ENCODE results near the gene GALNT15.

Gene GALNT15

DNA sequence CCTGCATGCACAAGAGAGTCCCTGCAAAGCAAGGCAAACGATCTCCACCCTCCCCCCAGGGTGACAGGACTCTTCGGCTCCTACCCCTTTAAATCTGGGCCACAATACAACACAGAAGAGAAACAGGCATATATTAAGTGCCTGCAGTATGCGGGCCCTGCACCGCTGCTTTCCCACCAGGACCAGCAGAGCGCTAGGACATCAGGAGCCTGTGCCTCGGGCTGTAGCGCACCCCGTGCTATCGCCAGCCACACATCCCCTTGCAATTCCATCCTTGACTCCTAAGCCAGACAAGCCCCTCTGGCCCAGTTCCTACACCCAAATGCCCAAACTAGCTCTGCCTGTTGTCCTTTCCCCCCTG is 4.1 kb downstream of the GALNT15 start:
- Histone ChIP-seq H3K27me3 (peaks cover 27% of the 10 kb centered on the region), H3K4me3 (ENCODE audit: low read depth in 1 of 2, low read length in 1 of 2) (no peak overlapping the region), H3K4me1 (ENCODE audit: control insufficient read depth in 1 of 2, insufficient read depth in 1 of 2, low read depth in 1 of 2, low read length in 1 of 2) (no peaks in the 10 kb centered on the region), H3K36me3 (no peaks in the 10 kb centered on the region), H3K9me3 (no peaks in the 10 kb centered on the region), H3K27ac (no peak overlapping the region)
- TF ChIP-seq, protein P1, sequence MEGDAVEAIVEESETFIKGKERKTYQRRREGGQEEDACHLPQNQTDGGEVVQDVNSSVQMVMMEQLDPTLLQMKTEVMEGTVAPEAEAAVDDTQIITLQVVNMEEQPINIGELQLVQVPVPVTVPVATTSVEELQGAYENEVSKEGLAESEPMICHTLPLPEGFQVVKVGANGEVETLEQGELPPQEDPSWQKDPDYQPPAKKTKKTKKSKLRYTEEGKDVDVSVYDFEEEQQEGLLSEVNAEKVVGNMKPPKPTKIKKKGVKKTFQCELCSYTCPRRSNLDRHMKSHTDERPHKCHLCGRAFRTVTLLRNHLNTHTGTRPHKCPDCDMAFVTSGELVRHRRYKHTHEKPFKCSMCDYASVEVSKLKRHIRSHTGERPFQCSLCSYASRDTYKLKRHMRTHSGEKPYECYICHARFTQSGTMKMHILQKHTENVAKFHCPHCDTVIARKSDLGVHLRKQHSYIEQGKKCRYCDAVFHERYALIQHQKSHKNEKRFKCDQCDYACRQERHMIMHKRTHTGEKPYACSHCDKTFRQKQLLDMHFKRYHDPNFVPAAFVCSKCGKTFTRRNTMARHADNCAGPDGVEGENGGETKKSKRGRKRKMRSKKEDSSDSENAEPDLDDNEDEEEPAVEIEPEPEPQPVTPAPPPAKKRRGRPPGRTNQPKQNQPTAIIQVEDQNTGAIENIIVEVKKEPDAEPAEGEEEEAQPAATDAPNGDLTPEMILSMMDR (IDR thresholded peaks at IDR 0.05), result no peak

DNA sequence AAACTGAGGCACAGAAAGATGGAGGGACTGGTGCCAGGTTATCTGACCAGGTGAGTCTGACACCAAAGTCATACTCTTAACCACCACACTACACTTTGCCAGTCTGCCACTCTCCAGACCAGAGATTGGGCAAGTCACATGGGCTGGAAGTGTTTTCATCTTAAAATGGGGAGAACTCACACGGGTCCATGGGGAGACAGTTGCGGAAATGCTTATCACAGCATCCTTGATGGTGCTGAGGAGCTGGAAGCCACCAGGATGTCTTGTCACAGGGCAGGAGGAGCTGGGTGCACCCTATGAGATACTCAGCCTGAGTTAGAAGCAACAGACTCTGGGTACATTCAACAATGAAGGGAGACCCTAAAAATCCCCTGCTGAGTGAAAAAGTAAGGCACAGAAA is 4.8 kb downstream of the GALNT15 start:
- Histone ChIP-seq H3K36me3 (no peaks in the 10 kb centered on the region), H3K27me3 (peaks cover 20% of the 10 kb centered on the region), H3K27ac (no peak overlapping the region), H3K4me1 (ENCODE audit: control insufficient read depth in 1 of 2, insufficient read depth in 1 of 2, low read depth in 1 of 2, low read length in 1 of 2) (no peaks in the 10 kb centered on the region), H3K9me3 (no peaks in the 10 kb centered on the region), H3K4me3 (ENCODE audit: low read depth in 1 of 2, low read length in 1 of 2) (no peak overlapping the region)
- TF ChIP-seq, protein P1 (IDR thresholded peaks at IDR 0.05), result no peak

DNA sequence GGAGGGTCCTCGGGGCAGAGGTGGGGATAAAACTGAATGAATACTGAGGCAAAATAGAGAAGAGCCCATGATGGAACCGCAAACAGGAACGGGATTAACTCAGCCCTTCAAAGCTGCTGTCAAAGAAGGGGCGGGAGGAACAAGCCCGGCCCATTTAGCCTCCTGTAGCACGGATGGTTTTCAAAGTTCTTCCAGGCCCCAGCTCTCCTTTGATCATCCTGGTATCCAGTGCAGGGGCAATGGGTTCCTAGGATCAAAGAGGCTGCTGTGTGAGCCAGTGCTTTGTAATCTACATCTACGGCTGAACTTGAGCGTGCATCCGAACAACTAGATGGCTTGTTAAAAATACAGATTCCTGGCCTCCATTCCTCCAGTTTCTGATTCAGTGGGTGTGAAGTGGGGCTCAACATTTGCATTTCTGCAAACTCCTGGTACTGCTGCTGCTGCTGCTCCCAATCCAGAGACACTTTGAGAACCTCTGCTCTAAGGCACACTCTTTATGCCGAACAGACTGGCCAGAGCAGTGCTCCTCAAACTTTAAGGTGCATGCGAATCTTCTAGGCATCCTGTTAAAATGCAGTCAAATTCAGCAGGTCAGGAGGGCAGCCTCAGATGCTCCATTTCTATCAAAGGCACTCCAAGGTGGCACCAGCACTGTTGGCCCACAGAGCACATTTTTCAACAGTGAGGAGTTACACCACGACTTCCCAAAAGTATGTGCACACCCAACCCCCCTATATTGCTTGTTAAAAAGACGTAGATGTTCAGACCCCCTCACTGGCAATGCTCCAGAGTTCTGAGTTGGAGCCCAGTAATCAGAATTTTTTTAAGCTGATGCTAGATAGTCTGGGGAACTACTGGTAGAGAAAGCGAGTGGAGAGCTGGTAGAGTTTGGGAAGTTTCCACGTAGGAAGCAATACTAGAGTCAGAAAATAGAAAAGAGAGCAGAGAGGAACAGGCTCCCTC is 5.6 kb downstream of the GALNT15 start:
- no peaks in the 10 kb centered on the region for H3K9me3 ChIP-seq
- no peak overlapping the region for H3K4me3 ChIP-seq (ENCODE audit: low read depth in 1 of 2, low read length in 1 of 2)
- TF ChIP-seq, protein P1 (IDR thresholded peaks at IDR 0.05), result no peak
- H3K27me3 ChIP-seq, result peaks cover 13% of the 10 kb centered on the region
- no peak overlapping the region for H3K27ac ChIP-seq
- H3K4me1 ChIP-seq (ENCODE audit: control insufficient read depth in 1 of 2, insufficient read depth in 1 of 2, low read depth in 1 of 2, low read length in 1 of 2), result no peaks in the 10 kb centered on the region
- H3K36me3 ChIP-seq, result no peaks in the 10 kb centered on the region

DNA sequence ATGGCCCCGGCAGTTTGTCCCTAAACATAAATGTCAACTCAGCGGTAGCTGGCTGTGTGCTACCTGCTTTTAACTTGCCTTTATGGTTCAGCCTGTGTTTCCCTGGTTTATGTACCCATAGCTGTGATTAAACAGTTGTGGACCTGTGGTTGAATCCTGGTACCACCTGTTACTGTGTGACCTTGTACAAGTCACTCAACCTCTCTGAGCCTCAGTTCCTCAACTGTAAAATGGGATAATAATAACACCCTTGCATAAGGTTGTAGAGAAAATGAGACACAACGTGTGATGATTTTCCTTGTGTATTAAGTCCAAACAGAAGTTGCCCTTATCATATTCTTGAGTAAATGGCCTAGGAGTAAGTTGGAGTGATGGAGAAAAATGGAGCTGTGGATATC is 6.3 kb downstream of the GALNT15 start:
- Histone ChIP-seq H3K36me3 (no peaks in the 10 kb centered on the region), H3K9me3 (no peaks in the 10 kb centered on the region), H3K27me3 (peaks cover 8% of the 10 kb centered on the region), H3K4me3 (ENCODE audit: low read depth in 1 of 2, low read length in 1 of 2) (no peak overlapping the region), H3K27ac (no peak overlapping the region), H3K4me1 (ENCODE audit: control insufficient read depth in 1 of 2, insufficient read depth in 1 of 2, low read depth in 1 of 2, low read length in 1 of 2) (no peaks in the 10 kb centered on the region)
- TF ChIP-seq, protein P1 (IDR thresholded peaks at IDR 0.05), result no peak

DNA sequence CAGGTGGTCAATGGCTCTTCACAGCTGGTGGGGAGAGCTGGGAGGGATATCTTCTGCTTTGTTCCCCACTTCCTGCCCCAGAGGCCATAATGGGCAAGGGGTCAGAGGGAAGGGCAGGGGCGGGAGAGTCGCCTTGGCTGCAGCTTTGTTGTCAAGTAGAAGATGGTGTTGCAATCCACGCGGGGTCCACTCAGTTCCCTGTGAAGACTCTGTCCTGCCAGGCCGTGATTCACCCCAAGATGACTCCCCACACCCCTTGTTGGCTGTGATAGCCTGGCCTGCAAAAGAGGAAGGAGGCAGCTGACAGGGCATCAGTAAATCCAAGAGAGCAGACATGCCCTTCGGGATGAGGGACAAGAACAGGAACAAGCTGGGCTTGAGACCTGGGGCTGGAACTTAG is 6.9 kb downstream of the GALNT15 start:
- TF ChIP-seq, protein P1 (IDR thresholded peaks at IDR 0.05), result no peak
- Histone ChIP-seq H3K4me3 (ENCODE audit: low read depth in 1 of 2, low read length in 1 of 2) (no peak overlapping the region), H3K36me3 (no peaks in the 10 kb centered on the region), H3K9me3 (no peaks in the 10 kb centered on the region), H3K4me1 (ENCODE audit: control insufficient read depth in 1 of 2, insufficient read depth in 1 of 2, low read depth in 1 of 2, low read length in 1 of 2) (no peaks in the 10 kb centered on the region), H3K27me3 (peaks cover 7% of the 10 kb centered on the region), H3K27ac (no peak overlapping the region)
